HG03460 (cell line): ENCODE results near the gene CASZ1.

Experiments
- ATAC-seq: cut with Tn5 transposase; IDR thresholded peaks from one replicate; pipeline ENCODE4 v1.9.1; 2021; ENCODE audit not compliant: unreplicated experiment

Gene CASZ1

DNA sequence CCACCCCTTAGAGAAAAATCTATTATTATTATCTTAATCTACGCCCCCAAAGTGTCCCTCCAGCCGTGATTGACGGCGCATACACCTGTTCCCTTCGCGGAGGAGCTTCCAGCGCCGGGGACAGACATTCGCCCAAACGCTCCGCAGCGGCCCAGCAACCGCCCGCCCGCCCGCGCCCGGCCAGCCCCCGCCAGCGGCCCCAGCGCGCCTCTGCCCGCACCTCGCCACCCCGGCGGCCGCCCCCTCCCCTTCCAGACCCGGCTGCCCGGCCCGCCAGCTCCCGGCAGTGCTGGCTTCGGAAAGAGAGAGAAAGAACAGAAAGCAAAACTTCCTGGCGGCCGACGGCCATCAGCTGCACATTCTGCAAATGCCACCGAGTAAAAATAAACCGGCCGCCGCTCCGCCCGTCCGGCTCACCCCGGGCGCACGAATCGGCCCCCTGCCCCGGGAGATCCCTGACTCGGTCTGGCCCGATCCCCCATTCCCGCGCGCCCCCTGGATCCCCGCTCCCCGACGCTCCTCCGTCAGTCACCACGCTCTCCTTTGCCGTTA is 1.6 kb downstream of the CASZ1 start:
- no peak for ATAC-seq

DNA sequence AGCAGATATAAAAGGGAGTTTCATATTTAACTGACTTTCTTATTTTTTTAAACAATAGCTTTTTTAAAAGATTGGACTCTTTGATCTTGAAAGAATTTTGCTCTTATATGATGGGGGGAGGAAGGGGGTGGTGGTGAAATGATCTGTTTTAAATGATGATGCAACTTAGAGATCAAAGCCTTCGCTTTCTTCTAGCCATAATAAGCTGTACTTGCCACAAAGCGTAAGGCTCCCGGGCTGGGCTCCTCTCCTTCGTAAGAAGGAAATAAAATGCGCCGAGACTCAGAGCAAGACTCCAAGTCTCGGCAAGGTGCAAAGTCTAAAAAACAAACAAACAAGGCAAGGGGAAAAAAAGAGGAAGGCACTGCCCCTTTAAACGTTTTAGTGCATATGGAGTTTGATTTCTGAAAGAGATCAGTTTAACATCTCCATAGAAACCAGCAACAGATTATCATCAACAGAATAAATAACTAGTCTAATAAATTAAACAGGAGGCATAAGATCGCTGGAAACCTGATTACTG is 3.3 kb downstream of the CASZ1 start:
- no peak for ATAC-seq

DNA sequence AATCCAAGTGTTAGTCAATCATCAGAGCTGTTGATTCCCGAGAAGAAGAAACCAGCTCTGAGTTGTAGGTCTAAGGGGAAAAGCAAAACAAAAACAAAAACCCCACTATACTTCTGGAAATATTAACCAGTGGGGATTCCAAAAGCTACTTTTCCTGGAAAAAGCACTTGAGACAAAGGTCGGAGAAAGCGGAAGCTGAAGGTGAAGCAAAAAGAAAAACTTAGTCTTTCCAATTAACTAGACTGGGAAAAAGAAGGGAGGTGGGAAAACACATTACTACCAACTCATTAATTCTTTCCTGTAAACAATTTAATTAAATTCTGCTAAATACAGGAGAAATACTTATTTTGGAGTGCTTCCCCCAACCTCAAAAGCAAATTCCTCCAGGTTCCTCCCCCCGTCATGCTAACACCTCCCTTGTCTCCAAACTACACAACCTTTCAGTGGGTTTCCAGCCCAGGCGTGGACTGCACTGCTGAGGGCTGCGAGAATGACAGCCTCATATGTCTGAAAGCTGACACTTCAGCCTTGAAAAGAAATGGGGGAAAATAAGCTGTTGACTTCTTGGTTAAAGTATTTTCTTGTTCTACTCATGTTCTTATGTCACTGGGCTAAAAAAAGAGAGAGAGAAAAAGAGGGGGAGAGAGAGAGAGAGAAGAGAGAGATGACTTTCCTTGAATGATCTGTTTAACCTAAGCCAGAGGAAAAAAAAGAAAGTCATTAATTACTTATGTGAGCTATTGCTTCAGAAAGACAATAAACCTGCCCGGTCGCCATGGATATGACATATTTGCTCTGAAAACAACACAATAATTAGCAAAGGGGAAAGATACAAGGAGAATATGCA is 5.1 kb downstream of the CASZ1 start:
- ATAC-seq, result no peak

DNA sequence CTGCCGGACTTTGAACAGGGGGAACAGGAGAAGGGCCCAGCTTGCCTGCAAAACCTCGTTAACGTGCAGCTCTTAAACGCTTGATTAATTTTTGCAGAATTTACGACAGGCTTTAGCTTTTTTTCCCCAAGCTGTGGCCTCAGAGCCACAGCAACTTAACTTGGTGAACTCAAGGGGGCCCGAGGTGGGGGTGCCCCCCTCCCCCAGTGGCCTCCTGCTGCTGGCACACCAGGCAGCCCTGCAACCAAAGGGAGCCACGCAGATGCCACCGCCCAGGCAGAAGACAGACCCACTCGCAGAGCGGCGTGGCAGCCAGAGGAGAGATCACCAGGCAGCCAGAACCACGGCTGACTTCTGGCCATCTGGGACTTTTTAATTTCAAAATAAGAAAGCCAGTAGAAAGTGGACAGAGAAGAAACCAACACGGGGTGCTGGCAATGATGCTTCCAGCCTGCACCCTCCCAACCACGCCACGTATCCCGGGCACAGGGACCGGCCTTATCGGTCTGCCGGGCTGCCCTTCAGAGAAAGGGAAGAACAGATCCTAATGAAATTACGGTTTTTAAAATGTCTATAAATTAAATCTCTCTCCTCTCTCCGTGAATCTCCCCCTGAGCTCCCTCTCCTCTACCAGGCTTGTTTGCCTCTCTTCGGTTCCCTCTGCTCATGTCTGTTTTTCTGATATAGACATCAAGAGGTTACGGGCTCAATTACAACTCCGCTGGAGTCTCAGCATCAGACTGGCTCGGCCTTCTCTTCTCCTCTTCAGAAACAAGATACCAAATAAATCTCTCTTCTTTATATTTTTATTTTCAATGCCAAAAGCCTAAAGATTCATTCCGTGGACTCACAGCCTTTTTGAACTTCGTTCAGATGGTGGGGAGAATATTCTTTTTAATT is 6.4 kb downstream of the CASZ1 start:
- ATAC-seq, result no peak

GRCh38 chr1:10789047-10789791 is 7.2 kb downstream of the CASZ1 start:
- ATAC-seq, result no peak

GRCh38 chr1:10788592-10789006 is 7.8 kb downstream of the CASZ1 start:
- ATAC-seq, result no peak

GRCh38 chr1:10787286-10787685 is 9.2 kb downstream of the CASZ1 start:
- ATAC-seq, result no peak

DNA sequence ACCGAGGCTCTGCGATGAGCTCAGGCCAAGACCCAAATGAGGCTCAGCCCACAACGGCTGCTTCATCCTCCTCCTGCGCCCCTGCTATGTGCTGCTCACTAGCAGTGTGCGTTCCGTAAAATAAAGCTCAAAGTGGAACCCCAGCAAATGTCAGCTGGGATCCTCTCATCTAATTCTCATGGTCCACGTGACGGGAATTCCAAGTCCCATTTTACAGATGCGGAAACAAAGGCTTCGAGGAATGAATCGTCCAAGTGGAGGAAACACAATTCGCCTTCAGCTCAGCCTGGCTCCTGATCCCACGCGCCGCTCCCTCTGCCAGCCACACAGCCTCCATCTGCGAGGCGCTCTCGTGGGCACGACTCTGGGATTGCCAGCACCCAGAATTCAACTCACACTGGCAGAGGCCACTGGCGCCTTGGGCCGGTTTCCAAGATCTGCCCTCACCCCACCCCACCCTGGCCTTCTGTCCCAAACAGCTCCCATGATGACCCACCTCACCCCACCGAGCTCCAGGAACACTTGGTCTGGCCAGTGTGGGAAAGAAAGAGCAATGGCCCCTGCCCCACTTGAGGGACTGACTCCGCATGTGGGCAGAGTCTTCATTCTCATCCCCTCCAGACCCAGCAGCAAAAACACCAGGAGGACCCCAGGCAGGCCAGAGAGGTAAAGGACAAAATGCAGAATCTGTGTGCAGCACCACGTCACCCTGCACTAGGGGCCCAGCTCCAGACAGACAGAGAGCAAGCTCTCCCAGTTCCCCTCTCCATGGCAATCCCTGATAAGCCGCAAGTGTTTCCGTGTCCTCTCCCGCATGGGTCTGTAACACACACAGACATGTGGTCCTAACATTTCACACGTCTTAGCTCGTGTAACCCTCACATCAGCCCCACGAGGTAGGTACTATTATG is 10.5 kb downstream of the CASZ1 start:
- ATAC-seq, result no peak

- no peak for ATAC-seq
Measured at GRCh38 chr1:10784998-10785727, 11.3 kb downstream of the CASZ1 start.

GRCh38 chr1:10782491-10783244 is 13.8 kb downstream of the CASZ1 start:
- ATAC-seq, result no peak

GRCh38 chr1:10781137-10781536 is 15.3 kb downstream of the CASZ1 start:
- no peak for ATAC-seq

GRCh38 chr1:10779841-10780240 is 16.6 kb downstream of the CASZ1 start:
- ATAC-seq, result no peak

GRCh38 chr1:10779201-10779600 is 17.2 kb downstream of the CASZ1 start:
- no peak for ATAC-seq

DNA sequence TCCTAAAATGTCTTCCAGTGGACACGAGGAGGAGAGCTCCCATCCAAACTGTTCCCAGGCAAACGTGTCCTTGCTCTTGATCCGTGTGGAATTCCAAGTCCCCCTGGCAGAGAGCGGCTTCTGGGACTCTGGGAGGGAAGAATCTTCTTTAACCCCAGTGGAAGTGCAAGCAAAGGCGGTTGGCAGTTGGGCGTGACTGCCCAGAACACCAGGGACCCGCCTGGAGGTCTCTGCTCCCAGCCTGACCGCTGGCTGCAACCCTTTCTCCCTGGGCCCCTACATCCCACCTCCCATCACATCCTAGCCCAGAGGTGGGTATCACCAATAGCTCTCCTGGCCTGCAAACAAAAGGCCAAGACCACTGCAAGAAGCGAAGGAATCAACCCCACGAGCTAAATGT is 17.8 kb downstream of the CASZ1 start:
- no peak for ATAC-seq

GRCh38 chr1:10777749-10778574 is 18.5 kb downstream of the CASZ1 start:
- no peak for ATAC-seq

DNA sequence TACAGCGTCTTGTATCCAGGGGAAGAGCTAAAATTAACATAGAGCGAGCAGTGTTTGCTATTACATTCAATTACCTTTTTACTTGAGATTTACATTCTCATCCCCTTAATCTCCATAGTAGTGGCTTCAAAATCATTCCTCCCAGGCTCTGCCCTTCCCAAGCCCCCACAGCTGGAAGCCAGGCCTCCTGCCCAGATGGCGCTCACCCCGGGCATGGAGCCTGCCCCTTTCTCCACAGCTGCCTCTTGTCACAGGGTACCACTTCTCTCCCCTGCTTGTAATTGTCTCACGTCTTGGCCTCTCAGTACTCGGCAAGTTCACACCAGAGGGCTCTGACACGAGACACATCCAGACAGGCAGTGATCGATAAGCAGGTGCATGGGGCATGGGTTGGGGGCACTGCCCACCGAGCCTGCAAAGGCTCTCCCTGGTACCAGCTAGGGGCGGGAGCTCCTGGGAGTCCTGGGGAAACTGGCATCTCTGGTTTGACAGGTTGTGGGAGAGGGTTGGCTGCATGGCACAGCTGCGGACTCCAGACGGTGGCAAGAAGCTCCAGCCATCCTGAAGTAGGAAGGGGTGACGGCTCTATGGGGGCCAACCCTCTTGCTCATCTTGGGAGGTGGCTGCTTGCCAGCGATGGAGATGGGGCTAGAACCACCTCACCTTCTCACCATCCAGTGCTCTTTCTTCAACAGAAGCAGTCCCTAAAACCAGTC is 20.1 kb downstream of the CASZ1 start:
- no peak for ATAC-seq

DNA sequence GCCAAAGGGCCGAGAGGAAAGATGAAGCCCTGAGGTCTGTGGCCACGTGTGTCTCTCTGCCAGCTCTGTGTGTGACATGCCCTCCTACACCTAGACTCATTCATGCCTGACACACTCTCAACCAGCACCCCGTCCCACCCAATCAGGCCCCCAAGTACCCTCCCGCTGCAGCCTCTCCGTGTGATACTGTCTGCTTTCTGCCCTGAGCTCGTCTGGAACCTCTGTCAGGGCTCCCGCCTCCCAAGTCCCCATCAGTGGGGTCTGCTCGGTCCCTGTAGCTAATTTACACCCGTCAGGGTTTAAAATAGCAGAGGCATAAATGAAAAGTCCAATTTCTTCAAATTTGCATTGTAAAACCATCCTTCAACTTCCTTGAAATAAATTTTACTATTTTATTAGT is 20.7 kb downstream of the CASZ1 start:
- ATAC-seq, result no peak
